GM12864 (cell line): Measurements from ENCODE around the gene KDELR3.

Experiments
- DNase-seq: peaks from one replicate; pipeline ENCODE4 v3.0.0-alpha.2; 2011; ENCODE audit warnings: low read depth
- H3K4me3 ChIP-seq: 2 replicates; pipeline ENCODE4 v1.5.1; 2011; ENCODE audit warnings: mild to moderate bottlenecking, low read depth, low read length, control low read depth
- TF ChIP-seq, protein P1 (sequence below): IDR thresholded peaks from 2 replicates; pipeline ENCODE4 v1.5.1; 2011; ENCODE audit warnings: low read depth, mild to moderate bottlenecking, moderate library complexity, low read length, control low read depth, inconsistent platforms; ENCODE audit errors: missing control alignments

KDELR3 gene

DNA sequence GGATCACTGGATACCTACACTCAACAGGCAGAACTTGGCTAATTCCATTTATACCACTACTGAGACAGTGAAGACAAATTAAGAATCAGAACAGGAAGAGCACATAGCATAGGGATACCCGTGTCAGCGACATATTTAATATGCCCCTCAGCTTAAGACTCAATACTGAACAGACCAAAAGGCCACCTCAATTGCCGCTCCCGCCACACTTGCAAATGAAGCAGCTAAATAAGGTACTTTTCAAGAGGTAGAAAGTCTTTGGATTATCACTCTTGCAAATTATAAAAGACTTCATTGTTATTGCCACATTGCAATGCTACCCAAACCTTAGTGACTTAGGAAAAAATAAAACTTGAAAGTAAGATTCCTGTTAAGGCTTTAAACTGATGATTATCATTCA lies 35.1 kb downstream of the KDELR3 start:
- DNase-seq = no peak
- H3K4me3 ChIP-seq = no peak overlapping the region; the same call in 1 of the 2 replicates
- TF ChIP-seq, protein P1, sequence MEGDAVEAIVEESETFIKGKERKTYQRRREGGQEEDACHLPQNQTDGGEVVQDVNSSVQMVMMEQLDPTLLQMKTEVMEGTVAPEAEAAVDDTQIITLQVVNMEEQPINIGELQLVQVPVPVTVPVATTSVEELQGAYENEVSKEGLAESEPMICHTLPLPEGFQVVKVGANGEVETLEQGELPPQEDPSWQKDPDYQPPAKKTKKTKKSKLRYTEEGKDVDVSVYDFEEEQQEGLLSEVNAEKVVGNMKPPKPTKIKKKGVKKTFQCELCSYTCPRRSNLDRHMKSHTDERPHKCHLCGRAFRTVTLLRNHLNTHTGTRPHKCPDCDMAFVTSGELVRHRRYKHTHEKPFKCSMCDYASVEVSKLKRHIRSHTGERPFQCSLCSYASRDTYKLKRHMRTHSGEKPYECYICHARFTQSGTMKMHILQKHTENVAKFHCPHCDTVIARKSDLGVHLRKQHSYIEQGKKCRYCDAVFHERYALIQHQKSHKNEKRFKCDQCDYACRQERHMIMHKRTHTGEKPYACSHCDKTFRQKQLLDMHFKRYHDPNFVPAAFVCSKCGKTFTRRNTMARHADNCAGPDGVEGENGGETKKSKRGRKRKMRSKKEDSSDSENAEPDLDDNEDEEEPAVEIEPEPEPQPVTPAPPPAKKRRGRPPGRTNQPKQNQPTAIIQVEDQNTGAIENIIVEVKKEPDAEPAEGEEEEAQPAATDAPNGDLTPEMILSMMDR = no peak

DNA sequence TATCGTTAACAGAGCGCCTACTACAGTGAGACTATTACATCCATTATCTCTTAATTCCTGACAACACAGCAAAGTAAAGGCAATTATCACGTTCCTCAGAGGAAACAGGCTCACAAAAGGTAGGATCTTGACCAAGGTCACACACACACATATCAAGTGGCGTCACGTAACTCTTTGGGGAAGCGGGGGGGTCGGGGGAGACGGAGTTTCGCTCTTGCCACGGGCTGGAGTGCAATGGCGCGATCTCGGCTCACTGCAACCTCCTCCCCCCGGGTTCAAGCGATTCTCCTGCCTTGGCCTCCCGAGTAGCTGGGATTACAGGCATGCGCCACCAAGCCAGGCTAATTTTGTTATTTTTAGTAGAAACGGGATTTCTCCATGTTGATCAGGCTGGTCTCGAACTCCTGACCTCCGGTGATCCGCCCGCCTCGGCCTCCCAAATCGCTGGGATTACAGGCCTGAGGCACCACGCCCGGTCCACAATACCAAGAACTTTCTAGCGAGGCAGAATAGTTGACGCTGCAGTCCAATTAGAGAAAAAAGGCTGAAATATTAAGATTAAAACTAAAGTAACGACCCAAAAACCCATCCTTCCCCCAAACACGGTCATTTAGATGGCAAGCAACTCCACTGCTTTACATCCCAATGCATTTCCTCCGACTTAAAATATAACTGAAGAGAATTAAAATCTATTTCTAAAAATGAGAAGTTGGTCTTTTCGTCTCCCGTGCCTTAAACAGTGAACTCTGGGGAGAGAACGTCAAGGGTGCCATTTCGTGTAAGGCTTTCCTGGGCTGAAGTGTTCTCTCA lies 37.0 kb downstream of the KDELR3 start:
- peak overlapping the region; percentile 83 for H3K4me3 ChIP-seq
- DNase-seq = peak; percentile 31
- TF ChIP-seq, protein P1 = no peak

DNA sequence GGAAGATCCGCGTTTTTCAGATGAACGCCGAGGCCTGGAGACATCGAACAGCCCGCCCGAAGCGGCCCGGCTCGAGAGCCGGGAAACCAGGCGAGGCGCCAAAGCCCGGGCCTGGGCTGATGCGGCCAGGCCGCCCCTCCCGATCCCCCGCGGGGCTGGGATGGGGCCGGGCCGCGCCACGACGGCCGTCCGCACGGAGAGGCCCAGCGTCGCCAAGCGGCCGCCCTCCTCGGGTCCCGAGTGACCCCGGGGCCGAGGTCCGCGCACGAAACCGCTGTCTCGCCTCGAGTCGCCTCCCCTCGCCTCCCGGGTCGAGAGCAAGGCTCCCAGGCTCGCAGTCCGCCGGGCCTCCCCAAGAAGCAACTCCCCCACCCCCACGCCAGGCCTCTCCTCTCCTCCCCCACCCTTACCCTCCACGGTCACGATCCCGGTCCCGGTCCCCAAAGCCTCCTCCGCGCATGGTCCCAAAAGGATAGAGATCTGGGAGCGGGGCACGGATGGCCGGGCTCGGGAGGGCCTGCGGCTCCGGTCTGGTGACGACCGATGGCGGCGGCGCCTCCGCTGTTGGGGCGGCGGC lies 37.7 kb downstream of the KDELR3 start:
- TF ChIP-seq, protein P1 = no peak
- no peak for DNase-seq

DNA sequence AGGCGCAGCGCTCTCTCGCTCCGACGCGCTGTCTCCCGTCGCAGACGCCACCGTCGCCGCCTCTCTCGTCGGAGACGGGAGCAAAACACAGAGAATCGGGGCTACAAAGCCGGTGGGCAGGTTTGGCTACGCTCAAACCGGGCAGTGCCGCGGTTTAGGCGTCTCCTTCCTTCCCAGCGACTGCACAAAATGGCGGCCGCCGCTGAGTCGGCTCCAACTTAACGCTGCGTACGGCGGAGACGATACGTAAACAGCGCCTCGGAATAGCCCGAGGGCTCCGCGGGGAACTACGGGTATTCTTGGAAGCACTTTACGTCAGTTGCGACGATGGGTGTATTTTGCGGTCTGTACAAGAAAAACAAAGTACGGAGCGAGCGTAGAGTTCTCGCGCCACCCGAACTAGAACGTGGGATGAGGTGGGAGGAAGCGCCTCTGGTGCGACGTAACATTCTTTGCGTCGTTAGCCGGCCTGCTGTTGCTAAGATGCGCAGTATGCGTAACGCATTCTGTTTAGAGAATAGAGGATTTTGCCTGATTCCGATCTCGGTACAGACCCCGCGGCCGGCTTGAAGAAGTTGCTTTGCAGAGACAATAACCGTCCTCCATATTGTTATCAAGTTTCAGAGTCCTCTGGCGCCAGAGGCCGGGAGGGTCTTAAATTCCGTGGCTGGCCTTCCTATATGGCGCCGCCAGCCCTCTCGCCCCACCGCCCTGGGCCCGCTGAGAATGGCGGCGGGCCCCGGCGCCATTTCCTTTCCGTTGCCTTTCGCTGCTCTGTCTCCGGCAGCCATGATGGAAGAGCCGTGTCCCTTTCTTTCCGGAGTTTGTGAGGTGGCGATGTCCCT lies 38.4 kb downstream of the KDELR3 start, which contains the start of gene DDX17:
TSS of gene DDX17 (minus strand) at position 194 of the 845 bp plus-strand sequence.
- TF ChIP-seq, protein P1 = no peak
- peak; percentile 94 for DNase-seq
- peak within 1 kb of the TSS; percentile 83 for H3K4me3 ChIP-seq

More for the DNA sequence above, 37.7 kb downstream of the KDELR3 start:
- H3K4me3 ChIP-seq = peak overlapping the region; percentile 83

DNA sequence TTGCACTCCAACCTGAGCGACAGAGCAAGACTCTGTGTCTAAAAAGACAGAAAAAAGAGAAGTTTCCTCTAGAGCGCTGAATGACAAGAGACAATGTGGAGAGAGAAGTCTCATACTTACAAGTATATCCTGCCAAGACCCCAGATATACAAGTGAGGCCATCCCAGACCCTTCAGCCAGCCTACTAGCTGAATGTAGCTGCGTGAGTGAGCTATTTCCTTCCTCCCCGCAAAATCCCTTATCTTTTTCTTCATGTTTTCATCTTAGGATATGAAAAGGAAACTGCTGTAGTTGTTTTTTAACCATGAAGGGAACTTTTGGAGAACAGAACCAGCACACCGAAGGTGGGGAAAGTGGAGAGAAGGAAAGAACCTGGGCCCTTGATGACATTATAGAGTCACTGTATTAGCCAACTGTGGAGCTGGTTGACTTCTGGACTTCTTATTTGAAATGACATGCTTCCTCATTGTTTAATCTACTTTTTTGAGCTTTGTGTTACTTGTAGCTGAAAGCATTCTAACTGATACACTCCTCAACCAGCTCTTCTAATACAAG lies 42.6 kb downstream of the KDELR3 start:
- no peak overlapping the region for H3K4me3 ChIP-seq
- DNase-seq = no peak
- TF ChIP-seq, protein P1 = no peak

DNA sequence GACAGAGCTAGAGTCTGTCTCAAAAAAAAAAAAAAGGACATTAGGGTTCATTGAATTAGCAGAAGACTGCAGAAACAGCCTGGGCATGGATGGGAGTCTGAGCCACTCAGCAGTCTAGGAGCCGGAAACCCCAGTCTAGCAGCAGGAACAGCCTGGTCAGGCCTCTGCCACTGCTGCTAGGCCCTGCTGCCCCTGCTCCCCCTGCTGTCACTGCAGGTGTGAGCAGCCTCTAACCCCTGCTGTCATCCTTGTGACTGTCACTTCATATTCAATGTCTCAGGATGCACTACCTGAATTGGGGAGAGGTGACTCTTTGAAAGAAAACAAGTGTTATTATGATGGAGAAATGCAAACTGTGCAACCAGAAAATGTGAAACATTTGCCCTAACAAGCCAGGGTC lies 45.2 kb downstream of the KDELR3 start:
- DNase-seq = no peak
- TF ChIP-seq, protein P1 = peak; percentile 59
- H3K4me3 ChIP-seq = no peak overlapping the region
